Measurements from ENCODE around the gene CISD3. TPM values are rescaled to one million over a fixed set of nuclear protein-coding genes. Genes with fewer than 3 reads are reported as not detected.

Gene CISD3
- total RNA-seq, 2 donors from 2014 or later, result 36.1 to 57.3 TPM

DNA sequence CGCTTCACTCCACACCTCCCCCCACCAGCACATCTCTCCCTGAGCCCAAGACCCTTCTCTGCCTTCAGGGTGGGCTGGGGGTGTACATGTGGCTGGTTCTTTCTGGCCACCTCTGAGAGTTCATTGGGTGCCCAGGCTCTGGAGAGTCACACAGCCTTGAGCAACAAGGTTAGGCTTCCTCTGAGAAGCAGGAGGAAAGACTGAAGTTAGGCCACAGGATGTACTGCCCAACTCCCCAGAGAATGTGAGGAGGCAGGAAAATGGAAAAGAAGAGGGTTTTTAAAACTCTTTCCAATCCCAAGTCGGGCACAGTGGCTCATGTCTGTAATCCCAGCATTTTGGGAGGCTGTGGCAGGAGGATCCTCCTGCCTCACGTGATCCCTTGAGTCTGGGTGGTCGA lies 10.7 kb downstream of the CISD3 start:
- no peaks in the 10 kb centered on the region for H3K36me3 Mint-ChIP-seq (ENCODE audit: low read depth)
- ATAC-seq (replicated peaks), result no peak
- no peaks in the 10 kb centered on the region for H3K9me3 Mint-ChIP-seq
- no peak overlapping the region for H3K4me3 Mint-ChIP-seq
- no peak overlapping the region for H3K27ac Mint-ChIP-seq
- H3K4me1 Mint-ChIP-seq, result no peaks in the 10 kb centered on the region
- peaks cover 5% of the 10 kb centered on the region for H3K27me3 Mint-ChIP-seq

DNA sequence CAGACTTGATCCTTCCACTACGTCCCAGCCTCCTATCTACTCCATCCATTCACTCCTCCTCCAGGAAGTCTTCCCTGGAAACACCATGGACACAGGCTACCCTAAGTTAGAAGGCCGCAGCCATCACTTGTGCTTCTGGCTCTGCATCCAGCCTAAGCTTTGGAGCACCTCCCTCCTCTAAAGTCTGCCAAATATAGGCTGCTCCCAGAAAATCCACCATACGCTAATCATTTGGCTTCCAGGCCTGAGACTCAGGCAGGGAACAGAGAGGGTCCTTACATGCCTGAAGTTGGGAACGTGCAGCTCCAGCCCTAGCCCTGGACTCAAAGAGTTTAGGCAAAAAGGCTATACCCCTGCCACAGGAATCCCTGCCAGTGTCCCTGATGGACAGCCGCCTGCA lies 11.3 kb downstream of the CISD3 start:
- no peaks in the 10 kb centered on the region for H3K4me1 Mint-ChIP-seq
- no peak for ATAC-seq (replicated peaks)
- H3K27me3 Mint-ChIP-seq, result peaks cover 11% of the 10 kb centered on the region
- H3K4me3 Mint-ChIP-seq, result no peak overlapping the region
- H3K9me3 Mint-ChIP-seq, result no peaks in the 10 kb centered on the region
- H3K27ac Mint-ChIP-seq, result no peak overlapping the region
- H3K36me3 Mint-ChIP-seq (ENCODE audit: low read depth), result no peaks in the 10 kb centered on the region

DNA sequence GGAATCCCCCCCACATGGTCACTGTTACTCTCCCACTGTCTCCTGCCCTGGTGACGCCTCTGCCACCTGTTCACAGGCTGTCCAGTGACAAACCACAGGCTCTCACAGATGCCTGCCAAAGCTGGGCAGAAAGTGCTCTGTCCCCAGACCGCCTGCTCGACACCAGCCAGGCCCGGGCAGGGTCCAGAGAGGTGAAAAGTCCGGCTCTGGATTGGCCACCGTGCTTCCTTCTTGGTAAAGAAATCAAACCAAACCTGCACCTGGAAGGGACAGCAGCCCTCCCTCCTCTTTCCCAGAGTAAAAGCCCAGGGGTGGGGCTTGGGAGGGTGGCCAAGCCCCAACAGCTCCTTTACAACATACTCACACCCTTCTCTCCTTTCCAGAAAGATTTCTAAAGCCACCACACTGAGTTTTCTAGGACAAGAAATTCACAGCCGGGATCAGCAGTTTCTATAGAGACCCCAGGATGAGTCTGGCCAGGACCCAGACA lies 11.8 kb downstream of the CISD3 start:
- peak overlapping the region; percentile 14 for H3K27ac Mint-ChIP-seq
- ATAC-seq (replicated peaks), result no peak
- no peaks in the 10 kb centered on the region for H3K9me3 Mint-ChIP-seq
- H3K4me1 Mint-ChIP-seq, result no peaks in the 10 kb centered on the region
- H3K36me3 Mint-ChIP-seq (ENCODE audit: low read depth), result no peaks in the 10 kb centered on the region
- H3K4me3 Mint-ChIP-seq, result no peak overlapping the region
- peaks cover 16% of the 10 kb centered on the region for H3K27me3 Mint-ChIP-seq

DNA sequence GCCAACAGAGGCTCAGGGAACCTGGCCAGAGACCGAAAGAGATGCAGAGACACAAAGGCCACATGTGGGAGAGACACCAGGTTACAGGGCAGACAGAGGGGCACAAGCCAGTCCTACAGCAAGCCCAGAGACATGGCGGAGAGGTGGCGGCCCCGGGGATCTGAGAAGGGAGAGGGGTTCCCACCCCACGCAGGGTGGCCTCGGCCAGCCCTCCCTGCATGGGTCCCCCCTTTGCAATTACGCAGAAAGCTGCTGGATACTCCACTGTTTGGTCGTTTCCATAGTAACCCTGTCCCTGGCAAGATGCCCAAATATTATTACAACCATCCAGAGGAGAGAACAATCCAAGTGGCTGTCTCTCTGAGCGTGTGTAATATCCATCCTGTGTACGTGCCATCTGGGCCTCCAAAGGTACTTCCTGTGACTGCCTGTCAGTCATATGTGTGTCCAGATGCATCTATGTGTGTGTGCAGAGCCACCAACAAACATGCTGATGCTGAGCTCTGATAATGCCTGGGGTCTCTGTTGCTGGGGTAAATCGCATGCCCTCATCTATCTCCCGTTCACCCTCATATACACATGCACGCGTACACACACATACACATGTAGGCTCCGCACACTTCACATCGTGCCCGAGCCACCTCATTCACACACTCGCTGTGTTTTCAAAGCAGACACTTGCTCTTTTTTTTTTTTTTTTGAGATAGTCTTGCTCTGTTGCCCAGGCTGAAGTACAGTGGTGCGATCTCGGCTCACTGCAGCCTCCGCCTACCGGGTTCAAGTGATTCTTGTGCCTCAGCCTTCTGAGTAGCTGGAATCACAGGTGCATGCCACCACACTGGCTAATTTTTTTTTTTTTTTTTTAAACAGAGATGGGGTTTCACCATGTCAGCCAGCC lies 12.5 kb downstream of the CISD3 start:
- no peaks in the 10 kb centered on the region for H3K4me1 Mint-ChIP-seq
- no peaks in the 10 kb centered on the region for H3K9me3 Mint-ChIP-seq
- no peaks in the 10 kb centered on the region for H3K36me3 Mint-ChIP-seq (ENCODE audit: low read depth)
- ATAC-seq (replicated peaks), result peak; percentile 85
- peak overlapping the region; percentile 14 for H3K27ac Mint-ChIP-seq
- H3K27me3 Mint-ChIP-seq, result peaks cover 16% of the 10 kb centered on the region
- no peak overlapping the region for H3K4me3 Mint-ChIP-seq

DNA sequence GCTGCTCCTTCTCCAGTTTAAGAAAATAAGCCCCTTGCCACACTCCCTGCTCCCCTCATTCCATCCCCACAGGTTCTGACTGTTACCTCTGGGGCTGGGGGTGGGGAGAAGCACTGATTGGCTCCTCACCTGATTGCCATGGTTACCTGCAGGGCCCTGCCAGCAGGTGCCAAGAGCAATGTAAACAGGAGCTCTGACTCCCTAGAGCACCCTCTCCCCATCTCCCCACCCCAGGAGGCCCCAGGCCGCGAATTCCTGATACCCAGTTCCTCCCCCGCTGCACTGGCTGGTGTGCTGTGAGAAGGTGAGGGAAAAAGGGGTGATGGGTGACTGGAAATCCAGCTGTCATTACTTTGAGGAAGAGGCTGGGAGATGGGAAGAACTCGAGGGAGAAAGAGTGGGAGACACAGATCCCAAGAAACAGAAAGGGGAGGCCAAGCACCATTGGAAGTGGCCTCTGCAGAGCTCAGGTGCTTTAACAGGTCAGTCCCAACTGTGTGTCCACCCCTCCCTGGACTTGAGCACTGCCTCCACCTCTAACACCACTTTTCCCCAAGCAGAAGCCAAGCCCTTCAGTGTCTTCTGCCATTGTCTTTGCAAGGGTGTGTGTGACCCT lies 13.5 kb downstream of the CISD3 start:
- Mint-ChIP-seq H3K4me1 (no peaks in the 10 kb centered on the region), H3K27me3 (peaks cover 19% of the 10 kb centered on the region), H3K4me3 (no peak overlapping the region), H3K27ac (peak overlapping the region; percentile 28), H3K9me3 (no peaks in the 10 kb centered on the region), H3K36me3 (ENCODE audit: low read depth) (no peaks in the 10 kb centered on the region)
- ATAC-seq (replicated peaks), result no peak

DNA sequence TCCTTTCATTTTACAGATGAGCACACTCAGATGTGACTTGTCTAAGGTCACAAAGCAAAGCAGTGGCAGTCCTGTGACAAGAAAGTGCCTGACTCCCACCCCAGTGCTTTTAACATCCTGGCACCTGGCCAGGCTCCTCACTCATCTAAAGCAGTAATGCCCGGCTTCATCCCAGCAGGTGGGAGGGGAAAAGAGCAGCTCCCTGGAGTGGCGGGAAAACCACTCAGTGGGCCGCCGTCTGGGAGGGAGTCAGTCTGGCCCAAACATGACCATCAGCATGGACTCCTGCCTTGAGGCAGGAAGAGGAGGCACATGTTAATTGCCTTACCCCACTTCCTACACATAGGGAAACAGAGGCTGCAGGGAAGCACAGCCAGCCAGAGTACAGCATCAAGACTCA lies 15.4 kb downstream of the CISD3 start:
- ATAC-seq (replicated peaks), result no peak
- Mint-ChIP-seq H3K27ac (no peak overlapping the region), H3K4me1 (no peaks in the 10 kb centered on the region), H3K27me3 (peaks cover 19% of the 10 kb centered on the region), H3K9me3 (no peaks in the 10 kb centered on the region), H3K4me3 (peak overlapping the region; percentile 1), H3K36me3 (ENCODE audit: low read depth) (no peaks in the 10 kb centered on the region)

DNA sequence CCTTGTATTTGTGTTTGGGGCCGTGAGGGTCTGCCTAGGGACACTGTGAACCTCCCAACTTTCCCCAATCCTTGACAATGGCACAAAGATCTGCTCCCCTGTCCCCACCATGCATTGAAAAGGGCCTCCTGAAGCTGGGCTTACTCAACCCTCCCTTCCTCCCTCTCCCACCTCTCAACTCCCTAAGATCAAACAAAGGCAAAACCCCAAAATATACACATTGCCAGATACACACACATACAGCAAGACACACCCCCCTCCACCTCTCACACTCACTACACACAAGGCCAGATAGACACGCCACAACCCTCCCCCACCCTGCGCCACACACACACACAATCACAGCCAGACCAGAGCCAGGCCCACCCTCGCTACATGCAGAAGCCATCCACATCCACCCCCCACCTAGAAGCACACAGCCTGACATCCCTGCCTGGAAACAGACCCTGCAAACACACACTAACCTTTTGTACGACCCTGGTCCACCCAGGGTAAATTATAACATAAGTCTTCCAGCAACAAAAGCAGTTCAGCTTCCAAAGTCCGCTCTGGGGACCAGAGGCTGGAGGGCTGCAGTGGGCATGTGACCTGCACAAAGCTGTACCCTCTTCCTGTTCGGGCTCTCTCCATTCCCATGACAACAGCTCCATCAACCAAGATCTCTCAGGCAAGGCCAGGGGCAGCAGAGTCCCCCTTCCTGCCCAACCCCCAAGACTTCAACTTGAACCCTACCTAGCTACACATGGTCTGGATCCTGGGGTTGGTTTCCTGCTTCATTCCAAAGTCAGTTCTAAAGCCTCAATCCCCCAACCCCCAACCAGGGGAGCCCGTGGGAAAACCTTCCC lies 16.1 kb downstream of the CISD3 start:
- ATAC-seq (replicated peaks), result no peak
- Mint-ChIP-seq H3K36me3 (ENCODE audit: low read depth) (peaks cover 5% of the 10 kb centered on the region), H3K9me3 (no peaks in the 10 kb centered on the region), H3K27me3 (peaks cover 25% of the 10 kb centered on the region), H3K27ac (no peak overlapping the region), H3K4me3 (peak overlapping the region; percentile 1), H3K4me1 (peaks cover 5% of the 10 kb centered on the region)

DNA sequence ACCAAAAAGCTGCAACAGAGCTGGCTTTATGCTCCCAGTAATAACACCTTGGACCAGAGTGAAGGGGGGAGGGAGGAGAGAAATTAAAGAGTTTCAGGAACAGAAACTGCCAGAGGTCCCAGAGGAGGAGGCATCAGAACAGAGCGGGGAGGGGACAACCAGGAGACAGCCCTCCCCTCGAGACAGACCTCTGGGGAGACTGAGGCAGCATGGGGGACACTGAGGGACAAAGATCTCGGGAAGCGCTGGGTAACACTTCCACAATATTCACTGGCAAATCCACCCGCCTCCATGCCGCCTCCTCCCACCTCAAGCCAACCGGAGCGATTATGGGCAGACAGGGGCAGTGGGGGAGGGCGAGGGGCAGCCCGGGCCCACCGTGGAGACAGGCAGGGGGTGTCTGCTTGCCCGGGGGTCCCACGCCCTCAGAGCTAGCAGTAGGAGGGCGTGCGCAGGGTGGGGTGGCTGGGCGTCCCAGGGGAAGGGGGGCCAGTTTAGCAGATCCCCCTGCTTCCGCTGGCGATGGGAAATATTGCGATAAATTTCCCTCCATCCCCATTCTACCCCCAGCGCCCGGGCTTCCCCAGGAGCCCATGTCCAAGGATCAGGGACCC lies 16.8 kb downstream of the CISD3 start:
- Mint-ChIP-seq H3K27ac (no peak overlapping the region), H3K27me3 (peaks cover 26% of the 10 kb centered on the region), H3K4me3 (peak overlapping the region; percentile 1), H3K36me3 (ENCODE audit: low read depth) (peaks cover 12% of the 10 kb centered on the region), H3K4me1 (peaks cover 12% of the 10 kb centered on the region), H3K9me3 (no peaks in the 10 kb centered on the region)
- no peak for ATAC-seq (replicated peaks)

DNA sequence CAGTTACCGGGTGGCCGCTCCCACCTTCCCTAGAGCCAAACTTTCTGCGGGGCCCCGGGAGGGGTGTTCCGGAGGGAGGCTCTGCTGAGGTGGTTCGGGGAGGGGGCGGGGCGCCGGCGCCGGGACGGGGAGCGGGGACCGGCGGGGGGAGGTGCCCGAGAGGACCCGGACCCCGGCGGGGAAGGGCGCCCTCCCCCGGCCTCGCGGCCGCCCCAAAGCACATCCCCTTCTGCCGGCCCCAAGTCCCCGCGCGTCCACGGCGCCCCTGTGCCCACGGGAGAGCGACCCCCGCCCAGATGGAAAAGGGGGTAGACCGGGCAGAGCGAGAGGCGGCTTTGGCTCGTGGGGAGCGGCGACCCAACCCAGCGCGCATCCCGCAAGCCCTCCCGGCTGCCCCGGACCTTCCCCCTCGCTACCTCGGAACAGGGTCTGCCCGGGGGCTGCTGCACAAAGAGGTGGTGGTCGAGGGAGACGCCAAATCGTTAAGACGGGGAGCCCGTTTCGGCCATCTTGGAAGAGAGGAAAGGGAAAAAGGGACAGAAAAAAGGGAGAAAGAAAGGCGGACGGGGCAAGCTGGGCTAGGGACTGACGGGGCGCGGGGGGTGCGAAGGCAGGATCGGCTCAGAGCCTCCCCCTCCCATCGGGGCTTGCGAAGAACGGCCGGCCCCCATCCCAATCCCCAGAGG lies 17.5 kb downstream of the CISD3 start:
- no peak for ATAC-seq (replicated peaks)
- peaks cover 19% of the 10 kb centered on the region for H3K36me3 Mint-ChIP-seq (ENCODE audit: low read depth)
- peak overlapping the region; percentile 53 for H3K4me3 Mint-ChIP-seq
- H3K9me3 Mint-ChIP-seq, result no peaks in the 10 kb centered on the region
- peaks cover 15% of the 10 kb centered on the region for H3K4me1 Mint-ChIP-seq
- H3K27me3 Mint-ChIP-seq, result peaks cover 26% of the 10 kb centered on the region
- no peak overlapping the region for H3K27ac Mint-ChIP-seq

DNA sequence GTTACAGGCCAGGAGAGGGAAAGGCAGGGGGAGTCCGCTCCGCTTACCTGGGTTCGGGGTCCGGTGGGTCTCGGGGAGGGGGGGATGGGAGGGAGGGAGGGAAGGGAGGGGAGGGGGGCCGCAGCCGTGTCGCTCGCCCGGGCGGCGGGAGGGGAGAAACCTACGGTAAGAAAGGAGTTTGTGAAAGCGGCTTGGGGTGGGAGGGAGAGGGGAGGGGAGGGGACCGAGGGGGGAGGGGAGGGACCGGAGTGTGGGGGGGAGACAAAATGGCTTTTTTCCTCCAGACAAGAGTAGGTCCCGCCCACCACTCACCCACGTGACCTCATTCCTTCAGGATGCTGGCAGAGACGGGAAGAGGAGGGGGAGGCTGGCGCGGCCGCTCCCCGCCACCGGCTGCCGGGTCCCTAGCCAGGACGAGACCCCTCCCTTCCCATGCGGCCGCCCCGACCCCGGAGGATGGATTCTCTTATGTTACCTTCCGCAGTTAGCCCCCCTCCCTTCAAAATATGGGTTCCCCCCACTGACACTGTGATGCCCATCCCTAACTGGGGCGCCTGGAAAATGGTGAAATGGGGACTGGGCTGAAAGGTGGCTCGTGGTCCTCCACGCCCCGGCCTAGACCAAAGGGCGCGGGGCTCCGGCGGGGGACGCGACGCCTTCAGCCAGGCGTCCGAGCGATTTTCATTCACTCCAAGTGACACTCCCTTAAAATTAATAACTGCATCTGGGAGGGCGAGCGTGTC lies 18.2 kb downstream of the CISD3 start, which contains the start of gene PCGF2:
TSS of gene PCGF2 (minus strand) at position 188 of the 743 bp plus-strand sequence. CDS start 7,934 bp downstream, outside the sequence.
- Mint-ChIP-seq H3K4me3 (peak within 1 kb of the TSS; percentile 86), H3K4me1 (peaks cover 18% of the 10 kb centered on the region), H3K9me3 (no peaks in the 10 kb centered on the region), H3K36me3 (ENCODE audit: low read depth) (peaks cover 25% of the 10 kb centered on the region), H3K27me3 (peaks cover 26% of the 10 kb centered on the region), H3K27ac (no peak within 1 kb of the TSS)
- no peak for ATAC-seq (replicated peaks)

DNA sequence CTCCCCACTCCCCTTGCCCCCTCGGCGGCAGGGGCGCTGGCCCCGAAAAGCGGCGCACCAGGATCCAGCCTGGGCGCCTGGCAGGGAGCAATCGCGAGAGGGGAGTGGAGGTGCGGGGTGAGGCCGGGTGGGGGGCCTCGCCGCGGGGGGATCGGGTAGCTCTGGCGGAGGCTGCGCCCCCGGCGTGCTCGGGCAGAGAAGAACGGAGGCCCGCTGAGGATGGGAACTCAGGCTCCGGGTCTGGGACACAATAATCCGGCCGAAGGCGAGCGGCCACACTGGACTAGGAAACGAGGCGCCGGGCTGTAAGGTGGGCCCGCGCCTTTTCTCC lies 18.7 kb downstream of the CISD3 start:
- peaks cover 26% of the 10 kb centered on the region for H3K27me3 Mint-ChIP-seq
- peaks cover 21% of the 10 kb centered on the region for H3K4me1 Mint-ChIP-seq
- H3K27ac Mint-ChIP-seq, result no peak overlapping the region
- peaks cover 30% of the 10 kb centered on the region for H3K36me3 Mint-ChIP-seq (ENCODE audit: low read depth)
- no peak for ATAC-seq (replicated peaks)
- no peaks in the 10 kb centered on the region for H3K9me3 Mint-ChIP-seq
- peak overlapping the region; percentile 86 for H3K4me3 Mint-ChIP-seq

DNA sequence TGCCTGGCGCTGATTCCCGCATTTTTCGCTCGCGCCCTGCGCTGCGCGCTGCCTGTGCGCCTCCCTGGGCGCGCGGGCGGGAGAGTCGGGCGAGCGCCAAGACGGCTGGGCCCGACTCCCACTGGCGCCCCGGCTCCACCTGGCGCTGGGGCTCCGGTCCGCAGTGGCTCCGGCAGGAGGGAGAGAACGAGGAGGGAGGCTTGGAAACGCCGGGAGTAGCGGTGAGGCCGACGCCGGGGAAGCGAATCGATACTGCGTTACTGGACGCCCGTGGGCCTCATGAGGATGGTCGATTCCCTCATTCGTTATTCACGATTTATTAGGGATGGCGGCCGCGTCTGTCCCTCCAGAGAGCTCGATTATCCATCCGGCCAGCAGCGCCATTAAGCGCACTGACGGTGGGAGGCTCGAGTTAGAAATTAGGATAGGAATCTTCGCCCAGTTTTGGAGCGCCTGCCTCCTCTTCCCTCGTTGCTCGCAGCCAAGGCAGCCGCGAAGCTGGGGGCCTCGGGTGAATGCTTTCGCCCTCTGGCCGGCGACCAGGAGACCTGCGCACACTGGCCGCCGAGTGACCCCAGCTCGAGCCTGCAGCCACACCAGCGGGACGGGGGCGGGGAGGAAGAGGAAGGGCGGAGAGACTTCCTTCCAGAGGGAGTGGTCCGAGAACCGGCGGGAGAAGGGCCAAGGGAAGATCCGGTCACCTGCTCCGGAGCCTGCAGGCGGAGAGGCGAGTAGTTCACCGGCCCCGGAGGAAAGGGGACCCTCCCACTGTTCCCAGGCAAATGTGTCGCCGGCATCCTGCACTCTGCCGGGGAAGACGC lies 19.3 kb downstream of the CISD3 start:
- ATAC-seq (replicated peaks), result no peak
- Mint-ChIP-seq H3K4me3 (peak overlapping the region; percentile 86), H3K9me3 (no peaks in the 10 kb centered on the region), H3K4me1 (peaks cover 23% of the 10 kb centered on the region), H3K27me3 (peaks cover 26% of the 10 kb centered on the region), H3K36me3 (ENCODE audit: low read depth) (peaks cover 36% of the 10 kb centered on the region), H3K27ac (no peak overlapping the region)

DNA sequence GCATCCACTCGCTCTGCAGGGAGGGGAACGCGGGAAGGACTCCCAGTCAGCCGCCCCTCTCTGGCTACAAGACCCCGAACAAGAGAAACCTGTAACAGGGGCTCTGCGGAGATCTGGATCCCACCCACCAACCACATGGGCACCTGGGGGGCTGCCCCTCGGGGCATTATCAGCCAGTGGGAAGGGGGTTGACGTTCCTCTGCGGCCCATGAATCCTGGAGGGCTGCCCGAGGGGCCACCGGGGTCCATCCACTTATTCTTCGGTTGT lies 19.8 kb downstream of the CISD3 start:
- Mint-ChIP-seq H3K9me3 (no peaks in the 10 kb centered on the region), H3K36me3 (ENCODE audit: low read depth) (peaks cover 41% of the 10 kb centered on the region), H3K4me1 (peaks cover 23% of the 10 kb centered on the region), H3K27ac (no peak overlapping the region), H3K4me3 (peak overlapping the region; percentile 86), H3K27me3 (peaks cover 22% of the 10 kb centered on the region)
- ATAC-seq (replicated peaks), result no peak
